ENCODE measurements around the gene HSPB9.

The HSPB9 gene

GRCh38 chr17:42171831-42172230 lies 49.2 kb downstream of the HSPB9 start:
- no peak for ATAC-seq (replicated peaks; ENCODE audit: extremely low read depth, poor library complexity, severe bottlenecking)
- no peak for DNase-seq (ENCODE audit: low spot score in 2 of 2)
- no peaks in the 10 kb centered on the region for H3K36me3 Mint-ChIP-seq (ENCODE audit: insufficient read depth)

More at GRCh38 chr17:42171831-42172230, 49.2 kb downstream of the HSPB9 start:
- H3K27ac Mint-ChIP-seq (ENCODE audit: low read depth) = no peak overlapping the region
- H3K4me3 Mint-ChIP-seq = no peak overlapping the region
- no peaks in the 10 kb centered on the region for H3K4me1 Mint-ChIP-seq
- no peaks in the 10 kb centered on the region for H3K9me3 Mint-ChIP-seq
- no peaks in the 10 kb centered on the region for H3K27me3 Mint-ChIP-seq

Data from central memory CD8-positive, alpha-beta T cell (primary cell).